ENCODE data around the gene LYPD5. TPM values are rescaled to one million over a fixed set of nuclear protein-coding genes. Genes with fewer than 3 reads are reported as not detected.
"Not testable (repeated sequence)": the region's sequence is repeated elsewhere in the genome, so short reads cannot be mapped to it uniquely, and the experiment has no call there.

The LYPD5 gene
- total and polyA plus RNA-seq, 10 donors: 2.1 to 48.1 (median 7.0) TPM

DNA sequence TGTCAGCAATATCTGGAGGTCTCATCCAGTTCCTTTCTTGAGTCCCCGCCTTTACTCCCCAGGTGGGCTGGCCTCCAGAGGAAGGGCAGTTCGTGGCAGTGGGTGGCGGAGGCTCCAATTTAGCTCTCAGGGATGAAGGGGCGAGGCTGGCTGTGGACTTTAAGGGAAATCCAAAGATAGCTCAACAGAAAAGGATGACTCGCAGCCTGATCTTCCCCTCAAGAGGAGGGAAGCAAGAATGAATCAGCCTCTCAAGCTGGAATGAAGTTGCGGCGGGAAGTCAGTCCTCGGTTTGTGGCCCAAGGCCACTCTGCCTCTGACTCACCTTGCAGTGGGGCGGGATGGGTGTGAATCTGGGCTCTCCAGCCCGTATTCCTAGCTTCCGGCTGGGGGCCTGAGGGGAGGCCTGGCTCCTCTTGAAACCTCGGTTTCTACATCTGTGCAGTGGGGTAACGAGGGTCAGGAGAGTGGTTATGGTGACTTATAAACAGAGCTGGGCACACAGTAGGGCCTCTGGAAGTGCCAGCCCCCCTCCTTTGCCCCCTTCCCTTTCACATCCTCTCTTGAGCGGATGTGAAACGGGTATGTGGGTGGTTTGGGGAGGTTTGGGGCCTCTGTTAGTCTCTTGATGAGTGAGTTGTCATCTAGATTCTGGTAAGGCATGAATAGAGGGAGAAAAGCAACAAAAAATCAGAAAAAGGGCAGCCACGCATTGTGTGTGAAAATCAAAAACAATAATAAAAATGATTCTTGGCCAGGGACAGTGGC, 37.0 kb downstream of the LYPD5 start:
- intact Hi-C loops (cut with DNase I; ENCODE audit: low total_unique reads): no loop called here
- peak; percentile 83 for DNase-seq
- peaks cover 26 to 72% (median 49%) of the 10 kb centered on the region in 6 donors for H3K4me1 ChIP-seq

DNA sequence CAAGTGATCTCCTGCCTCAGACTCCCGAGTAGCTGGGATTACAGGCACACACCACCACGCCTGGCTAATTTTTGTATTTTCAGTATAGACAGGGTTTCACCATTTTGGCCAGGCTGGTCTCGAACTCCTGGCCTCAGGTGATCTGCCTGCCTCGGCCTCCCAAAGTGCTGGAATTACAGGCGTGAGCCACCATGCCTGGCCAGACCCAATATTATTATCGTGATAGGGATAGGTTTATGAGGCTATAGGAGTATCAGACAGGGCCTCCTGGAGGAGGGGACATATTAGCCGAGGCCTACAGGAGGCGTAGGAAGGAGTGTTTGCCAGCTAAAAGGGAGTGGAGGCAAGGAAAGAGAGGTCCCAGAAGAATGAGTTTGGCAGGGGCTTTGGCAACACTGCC, 37.6 kb downstream of the LYPD5 start:
- H3K9me3 ChIP-seq; intact Hi-C loops (cut with DNase I; ENCODE audit: low total_unique reads); DNase-seq; H3K4me3 ChIP-seq; H3K27me3 ChIP-seq (replicated peaks in 1 of 7): not testable (repeated sequence)
- Histone ChIP-seq H3K4me1 (peaks cover 26 to 68% (median 49%) of the 10 kb centered on the region in 6 donors), H3K36me3 (peaks cover 0 to 28% (median 7%) of the 10 kb centered on the region in 6 donors), H3K27ac (peak overlapping the region; percentile 61 to 89 (median 81))
- 68 to 83% (median 76%) methylated on average over 8 of the region's 8 CpGs for WGBS, 5 donors

More for the DNA sequence above, 37.0 kb downstream of the LYPD5 start:
- 25 to 49% (median 30%) methylated on average over 15 to 16 of the region's 16 CpGs for WGBS, 5 donors
- TF ChIP-seq, protein P1, sequence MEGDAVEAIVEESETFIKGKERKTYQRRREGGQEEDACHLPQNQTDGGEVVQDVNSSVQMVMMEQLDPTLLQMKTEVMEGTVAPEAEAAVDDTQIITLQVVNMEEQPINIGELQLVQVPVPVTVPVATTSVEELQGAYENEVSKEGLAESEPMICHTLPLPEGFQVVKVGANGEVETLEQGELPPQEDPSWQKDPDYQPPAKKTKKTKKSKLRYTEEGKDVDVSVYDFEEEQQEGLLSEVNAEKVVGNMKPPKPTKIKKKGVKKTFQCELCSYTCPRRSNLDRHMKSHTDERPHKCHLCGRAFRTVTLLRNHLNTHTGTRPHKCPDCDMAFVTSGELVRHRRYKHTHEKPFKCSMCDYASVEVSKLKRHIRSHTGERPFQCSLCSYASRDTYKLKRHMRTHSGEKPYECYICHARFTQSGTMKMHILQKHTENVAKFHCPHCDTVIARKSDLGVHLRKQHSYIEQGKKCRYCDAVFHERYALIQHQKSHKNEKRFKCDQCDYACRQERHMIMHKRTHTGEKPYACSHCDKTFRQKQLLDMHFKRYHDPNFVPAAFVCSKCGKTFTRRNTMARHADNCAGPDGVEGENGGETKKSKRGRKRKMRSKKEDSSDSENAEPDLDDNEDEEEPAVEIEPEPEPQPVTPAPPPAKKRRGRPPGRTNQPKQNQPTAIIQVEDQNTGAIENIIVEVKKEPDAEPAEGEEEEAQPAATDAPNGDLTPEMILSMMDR (IDR thresholded peaks at IDR 0.05 in 8 of 11, conservative IDR thresholded peaks at IDR 0.05 in 3 of 11): no peak
- TF ChIP-seq POLR2A (IDR thresholded peaks at IDR 0.05): no peak
- peak; percentile 58 to 68 (median 66) for TF ChIP-seq POLR2AphosphoS5 (IDR thresholded peaks at IDR 0.05)
- Histone ChIP-seq H3K27ac (peak overlapping the region; percentile 61 to 89 (median 81)), H3K27me3 (replicated peaks in 1 of 7) (no peaks in the 10 kb centered on the region), H3K9me3 (no peaks in the 10 kb centered on the region), H3K4me3 (peak overlapping the region in 1 of 8 donors; percentile 30), H3K36me3 (peaks cover 0 to 34% (median 8%) of the 10 kb centered on the region in 6 donors)

DNA sequence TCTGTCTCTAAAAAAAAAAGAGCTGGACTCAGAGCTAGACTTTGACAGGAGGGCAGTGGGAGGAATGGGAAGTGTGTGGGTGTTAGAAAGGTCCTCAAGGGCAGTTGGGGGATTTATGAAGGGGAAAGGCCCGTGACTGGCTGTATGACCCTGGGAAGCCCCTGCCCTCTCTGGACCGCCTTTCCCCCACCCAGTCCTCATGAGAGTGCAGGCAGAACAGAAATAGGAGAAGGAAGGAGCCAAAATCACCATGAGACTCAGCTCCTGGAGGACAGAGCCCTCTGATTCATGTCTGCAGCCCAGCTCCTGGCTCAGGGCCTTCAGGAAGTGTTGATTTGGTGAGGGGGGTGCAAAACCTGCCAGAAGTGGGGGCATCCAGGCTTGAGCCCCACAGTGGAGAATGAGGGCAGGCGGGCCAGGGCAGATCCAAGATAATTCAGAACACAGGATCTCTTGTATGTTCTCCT, 38.7 kb downstream of the LYPD5 start:
- Histone ChIP-seq H3K27me3 (replicated peaks in 1 of 7) (no peaks in the 10 kb centered on the region), H3K27ac (peak overlapping the region in 5 of 8 donors; percentile 36 to 68 (median 40)), H3K36me3 (peaks cover 0 to 16% (median 0%) of the 10 kb centered on the region in 6 donors), H3K9me3 (no peaks in the 10 kb centered on the region), H3K4me3 (no peak overlapping the region), H3K4me1 (peaks cover 26 to 65% (median 55%) of the 10 kb centered on the region in 6 donors)
- WGBS, 5 donors: 30 to 58% (median 54%) methylated on average over 3 of the region's 3 CpGs
- TF ChIP-seq, protein P1 (IDR thresholded peaks at IDR 0.05 in 8 of 11, conservative IDR thresholded peaks at IDR 0.05 in 3 of 11): no peak
- TF ChIP-seq POLR2A (IDR thresholded peaks at IDR 0.05) (no peak), POLR2AphosphoS5 (IDR thresholded peaks at IDR 0.05) (no peak)
- no peak for DNase-seq
- intact Hi-C loops (cut with DNase I; ENCODE audit: low total_unique reads): no loop called here

DNA sequence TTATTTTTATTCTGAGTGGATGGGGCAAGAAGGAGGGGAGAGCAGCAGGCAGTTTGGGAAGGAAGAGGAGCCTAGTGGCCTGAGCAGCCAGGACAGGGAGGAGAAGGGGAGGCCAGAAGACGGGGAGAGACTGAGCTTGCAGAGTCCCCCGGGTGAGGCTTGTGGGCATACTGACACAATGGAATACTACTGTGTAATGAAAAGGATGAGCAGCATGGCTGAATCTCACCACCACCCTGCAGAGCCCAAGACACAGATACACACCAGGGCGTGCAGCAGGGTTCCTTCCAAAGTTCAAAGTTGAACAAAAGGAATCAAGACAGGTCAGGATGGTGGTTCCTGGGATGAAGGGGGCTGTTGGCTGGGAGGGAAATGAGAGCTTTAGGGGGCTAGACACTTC, 39.4 kb downstream of the LYPD5 start:
- H3K4me3 ChIP-seq: no peak overlapping the region
- TF ChIP-seq POLR2A (IDR thresholded peaks at IDR 0.05) (no peak), POLR2AphosphoS5 (IDR thresholded peaks at IDR 0.05) (no peak)
- TF ChIP-seq, protein P1 (IDR thresholded peaks at IDR 0.05 in 8 of 11, conservative IDR thresholded peaks at IDR 0.05 in 3 of 11): no peak
- 77 to 96% (median 91%) methylated on average over 3 of the region's 3 CpGs for WGBS, 5 donors
- no peaks in the 10 kb centered on the region for H3K27me3 ChIP-seq (replicated peaks in 1 of 7)
- DNase-seq: no peak
- H3K27ac ChIP-seq: no peak overlapping the region
- no peaks in the 10 kb centered on the region for H3K9me3 ChIP-seq
- peaks cover 0 to 9% (median 0%) of the 10 kb centered on the region in 6 donors for H3K36me3 ChIP-seq
- intact Hi-C loops (cut with DNase I; ENCODE audit: low total_unique reads): no loop called here
- H3K4me1 ChIP-seq: peaks cover 26 to 65% (median 52%) of the 10 kb centered on the region in 6 donors

Data from spleen (tissue), 11 donors.